ENCODE data around the gene RAD51B. TPM values are rescaled to one million over a fixed set of nuclear protein-coding genes. Genes with fewer than 3 reads are reported as not detected.
"Not testable (repeated sequence)": the region's sequence is repeated elsewhere in the genome, so short reads cannot be mapped to it uniquely, and the experiment has no call there.

Gene RAD51B
- total RNA-seq, 2 donors from 2014 or later = 31.1 to 67.3 TPM

DNA sequence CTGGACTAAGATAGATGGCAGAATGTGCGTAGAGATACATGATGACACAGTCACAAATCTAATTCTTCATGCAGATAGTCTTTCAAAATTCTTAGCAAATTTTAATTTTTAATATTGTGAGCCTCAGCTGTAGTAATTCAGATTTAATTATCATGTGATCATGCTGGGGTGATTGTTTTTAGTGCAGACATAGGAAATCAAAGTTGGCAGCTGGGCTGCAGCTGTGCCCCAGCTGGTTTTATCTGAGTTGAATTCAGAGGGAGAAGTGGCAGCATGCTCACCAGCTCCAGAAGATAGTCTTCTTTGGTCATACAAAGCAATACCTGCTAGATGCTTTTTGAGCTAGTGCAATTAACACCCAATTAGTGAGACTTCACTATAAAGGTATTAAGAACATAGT is 292.9 kb downstream of the RAD51B start:
- no peak for ATAC-seq

GRCh38 chr14:68113343-68113930 is 293.9 kb downstream of the RAD51B start:
- Mint-ChIP-seq H3K4me1 (ENCODE audit: low read depth in 2 of 2) (peaks cover 25 to 35% of the 10 kb centered on the region in 2 donors), H3K9me3 (no peaks in the 10 kb centered on the region), H3K27ac (no peak overlapping the region), H3K4me3 (no peak overlapping the region), H3K36me3 (no peaks in the 10 kb centered on the region), H3K27me3 (no peaks in the 10 kb centered on the region)
- no peak for DNase-seq (ENCODE audit: low spot score)
- ATAC-seq = no peak

More for the DNA sequence above, 292.9 kb downstream of the RAD51B start:
- Mint-ChIP-seq H3K9me3 (no peaks in the 10 kb centered on the region), H3K27me3 (no peaks in the 10 kb centered on the region), H3K4me1 (ENCODE audit: low read depth in 2 of 2) (peaks cover 25 to 35% of the 10 kb centered on the region in 2 donors), H3K36me3 (no peaks in the 10 kb centered on the region), H3K4me3 (no peak overlapping the region), H3K27ac (peak overlapping the region in 1 of 2 donors; percentile 37)
- no peak for DNase-seq (ENCODE audit: low spot score)

- H3K4me1 Mint-ChIP-seq (ENCODE audit: low read depth in 2 of 2) = peaks cover 13 to 15% of the 10 kb centered on the region in 2 donors
- not testable (repeated sequence) for H3K36me3 Mint-ChIP-seq; H3K27ac Mint-ChIP-seq; DNase-seq (ENCODE audit: low spot score); H3K9me3 Mint-ChIP-seq; ATAC-seq; H3K4me3 Mint-ChIP-seq; H3K27me3 Mint-ChIP-seq
Measured at GRCh38 chr14:68115952-68116351, 296.4 kb downstream of the RAD51B start.

DNA sequence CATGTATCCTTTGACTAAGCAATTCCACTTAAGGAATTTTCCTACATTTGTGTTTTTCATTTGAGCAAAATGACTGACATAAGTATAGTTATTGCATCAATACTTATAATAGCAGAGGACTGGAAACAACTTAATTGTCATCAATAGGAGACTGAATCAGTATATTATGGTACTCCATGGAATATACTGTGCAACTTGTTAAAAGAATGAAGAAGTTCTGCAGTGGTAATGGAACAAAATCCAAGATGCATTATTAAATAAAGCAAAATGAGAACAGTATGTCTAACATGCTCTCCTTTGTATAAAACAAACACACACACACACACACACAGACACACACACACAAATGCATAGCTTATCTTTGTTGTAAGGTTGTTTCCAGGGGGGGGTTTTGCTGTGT is 303.1 kb downstream of the RAD51B start:
- Mint-ChIP-seq H3K27me3 (no peaks in the 10 kb centered on the region), H3K27ac (no peak overlapping the region), H3K36me3 (no peaks in the 10 kb centered on the region), H3K9me3 (no peaks in the 10 kb centered on the region), H3K4me1 (ENCODE audit: low read depth in 2 of 2) (peaks cover 0 to 2% of the 10 kb centered on the region in 2 donors), H3K4me3 (no peak overlapping the region)
- DNase-seq (ENCODE audit: low spot score) (no peak), ATAC-seq (no peak)

DNA sequence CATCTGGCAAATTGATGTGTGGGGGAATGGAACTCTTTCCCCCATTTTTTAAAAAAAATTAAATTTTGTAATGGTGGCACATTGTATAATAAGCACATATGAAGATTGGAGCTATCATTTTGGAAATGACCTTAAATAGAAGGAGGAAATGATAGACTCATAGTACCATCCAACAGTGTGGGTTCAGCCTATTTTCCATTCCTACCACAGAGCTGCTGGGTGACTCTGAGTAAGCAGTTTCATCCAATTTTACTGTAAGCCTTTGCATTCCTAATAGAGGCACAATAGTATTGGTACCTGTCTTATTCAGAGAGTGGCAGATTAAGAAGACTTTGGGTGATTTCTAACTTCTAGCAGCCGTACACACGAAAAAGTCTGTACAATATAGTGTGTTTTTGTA is 304.5 kb downstream of the RAD51B start:
- Mint-ChIP-seq H3K9me3 (no peaks in the 10 kb centered on the region), H3K4me1 (ENCODE audit: low read depth in 2 of 2) (peaks cover 0 to 2% of the 10 kb centered on the region in 2 donors)

GRCh38 chr14:68124979-68125731 is 305.6 kb downstream of the RAD51B start:
- H3K27ac Mint-ChIP-seq = no peak overlapping the region
- H3K36me3 Mint-ChIP-seq = no peaks in the 10 kb centered on the region
- H3K4me3 Mint-ChIP-seq = no peak overlapping the region
- no peaks in the 10 kb centered on the region for H3K27me3 Mint-ChIP-seq
- no peak for ATAC-seq
- no peaks in the 10 kb centered on the region for H3K9me3 Mint-ChIP-seq
- H3K4me1 Mint-ChIP-seq (ENCODE audit: low read depth in 2 of 2) = peaks cover 0 to 2% of the 10 kb centered on the region in 2 donors
- no peak for DNase-seq (ENCODE audit: low spot score)

More for the DNA sequence above, 304.5 kb downstream of the RAD51B start:
- Mint-ChIP-seq H3K36me3 (no peaks in the 10 kb centered on the region), H3K27me3 (no peaks in the 10 kb centered on the region), H3K27ac (no peak overlapping the region), H3K4me3 (no peak overlapping the region)
- ATAC-seq (no peak), DNase-seq (ENCODE audit: low spot score) (no peak)

DNA sequence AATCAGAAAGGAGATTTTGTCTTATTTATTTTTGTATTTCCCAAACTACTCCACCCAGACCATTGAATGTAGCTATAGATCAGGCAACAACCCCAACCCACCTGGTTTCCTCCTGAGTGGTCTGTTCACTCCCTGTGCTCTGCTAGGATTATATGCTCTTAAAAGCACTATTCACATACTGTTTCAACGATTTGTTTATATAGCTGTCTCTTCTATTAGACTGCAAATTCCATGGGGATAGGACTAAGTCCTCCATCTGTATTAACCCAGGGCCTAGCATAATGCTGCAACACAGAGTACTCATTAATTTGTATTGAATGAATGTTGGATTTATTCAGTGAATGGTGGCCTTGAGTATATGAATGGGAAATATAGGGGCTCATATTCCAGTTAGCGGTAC is 307.6 kb downstream of the RAD51B start:
- H3K27ac Mint-ChIP-seq = no peak overlapping the region
- H3K4me1 Mint-ChIP-seq (ENCODE audit: low read depth in 2 of 2) = peaks cover 0 to 2% of the 10 kb centered on the region in 2 donors
- ATAC-seq (no peak), DNase-seq (ENCODE audit: low spot score) (no peak)
- no peak overlapping the region for H3K4me3 Mint-ChIP-seq
- H3K27me3 Mint-ChIP-seq = no peaks in the 10 kb centered on the region
- H3K36me3 Mint-ChIP-seq = no peaks in the 10 kb centered on the region
- H3K9me3 Mint-ChIP-seq = no peaks in the 10 kb centered on the region

DNA sequence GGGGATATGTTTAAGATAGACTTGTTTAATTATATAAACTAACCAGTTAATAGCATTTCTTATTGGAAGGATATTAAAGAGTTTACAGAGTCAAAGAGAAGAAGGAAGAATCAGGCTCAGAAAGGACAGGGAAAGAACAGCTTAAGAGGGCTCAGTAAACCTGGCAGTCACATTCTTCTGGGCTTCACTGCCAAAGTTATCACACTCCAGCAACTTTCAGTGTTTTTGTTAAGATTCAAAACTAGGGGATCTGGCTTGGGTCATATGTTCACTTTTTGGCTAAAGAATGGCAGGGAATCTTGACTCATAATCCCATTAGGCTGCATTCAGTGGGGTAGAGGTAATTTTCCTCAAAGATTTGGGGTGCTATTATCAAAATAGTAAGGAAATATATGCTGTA is 312.3 kb downstream of the RAD51B start:
- Mint-ChIP-seq H3K27me3 (no peaks in the 10 kb centered on the region), H3K4me1 (ENCODE audit: low read depth in 2 of 2) (peaks cover 0 to 2% of the 10 kb centered on the region in 2 donors), H3K4me3 (no peak overlapping the region), H3K36me3 (no peaks in the 10 kb centered on the region), H3K27ac (no peak overlapping the region), H3K9me3 (no peaks in the 10 kb centered on the region)
- no peak for ATAC-seq
- no peak for DNase-seq (ENCODE audit: low spot score)

GRCh38 chr14:68132563-68133121 is 313.1 kb downstream of the RAD51B start:
- DNase-seq (ENCODE audit: low spot score) (no peak), ATAC-seq (no peak)
- Mint-ChIP-seq H3K4me3 (no peak overlapping the region), H3K36me3 (no peaks in the 10 kb centered on the region), H3K27ac (no peak overlapping the region), H3K4me1 (ENCODE audit: low read depth in 2 of 2) (peaks cover 0 to 4% of the 10 kb centered on the region in 2 donors), H3K9me3 (no peaks in the 10 kb centered on the region), H3K27me3 (no peaks in the 10 kb centered on the region)

GRCh38 chr14:68133856-68134255 is 314.3 kb downstream of the RAD51B start:
- DNase-seq (ENCODE audit: low spot score) = no peak
- ATAC-seq = no peak
- no peak overlapping the region for H3K4me3 Mint-ChIP-seq
- H3K4me1 Mint-ChIP-seq (ENCODE audit: low read depth in 2 of 2) = peaks cover 0 to 7% of the 10 kb centered on the region in 2 donors
- no peaks in the 10 kb centered on the region for H3K36me3 Mint-ChIP-seq
- no peaks in the 10 kb centered on the region for H3K27me3 Mint-ChIP-seq
- no peaks in the 10 kb centered on the region for H3K9me3 Mint-ChIP-seq
- H3K27ac Mint-ChIP-seq = no peak overlapping the region

DNA sequence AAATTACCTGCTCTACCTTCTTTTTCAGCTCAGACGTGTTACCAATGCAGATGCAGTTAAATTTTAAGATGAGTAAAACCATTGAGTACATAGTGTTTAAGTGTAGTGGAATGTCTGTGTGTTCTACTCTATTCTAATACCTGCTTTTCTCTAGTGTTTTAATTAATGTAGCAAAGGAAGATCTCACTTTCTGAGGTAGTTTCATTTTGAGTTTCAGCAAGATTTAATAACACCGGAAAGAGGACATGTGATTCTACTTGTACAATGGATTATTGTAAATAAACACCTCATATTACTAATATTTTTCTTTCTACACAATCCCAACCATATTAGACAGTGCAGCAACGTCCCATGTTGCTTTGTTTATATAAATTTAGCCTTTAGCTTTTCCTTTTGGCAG is 315.4 kb downstream of the RAD51B start:
- DNase-seq (ENCODE audit: low spot score) (no peak), ATAC-seq (no peak)
- no peaks in the 10 kb centered on the region for H3K9me3 Mint-ChIP-seq
- H3K4me3 Mint-ChIP-seq = no peak overlapping the region
- no peaks in the 10 kb centered on the region for H3K36me3 Mint-ChIP-seq
- H3K4me1 Mint-ChIP-seq (ENCODE audit: low read depth in 2 of 2) = peaks cover 0 to 7% of the 10 kb centered on the region in 2 donors
- no peaks in the 10 kb centered on the region for H3K27me3 Mint-ChIP-seq
- H3K27ac Mint-ChIP-seq = no peak overlapping the region

DNA sequence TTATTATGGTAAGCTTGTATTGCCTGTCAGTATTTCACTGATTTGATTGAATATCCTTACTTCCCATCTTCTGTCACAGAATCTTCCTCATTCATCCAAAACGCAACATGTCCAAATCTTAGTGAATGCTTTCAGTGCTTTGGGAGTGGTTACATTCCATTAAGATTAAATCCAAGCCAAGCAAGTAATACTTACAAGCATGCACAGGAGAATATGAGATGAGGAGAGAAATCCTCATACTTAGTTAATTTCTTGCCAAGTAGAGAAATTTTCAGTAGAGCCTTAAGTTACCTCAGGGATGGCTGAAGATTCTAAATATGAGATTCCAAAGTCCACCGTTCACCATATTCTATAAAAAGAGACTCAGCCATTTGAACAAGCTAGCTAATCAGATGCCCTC is 316.0 kb downstream of the RAD51B start:
- Mint-ChIP-seq H3K36me3 (no peaks in the 10 kb centered on the region), H3K9me3 (no peaks in the 10 kb centered on the region), H3K27ac (no peak overlapping the region), H3K27me3 (no peaks in the 10 kb centered on the region), H3K4me1 (ENCODE audit: low read depth in 2 of 2) (peaks cover 0 to 7% of the 10 kb centered on the region in 2 donors), H3K4me3 (no peak overlapping the region)
- ATAC-seq (no peak), DNase-seq (ENCODE audit: low spot score) (no peak)

GRCh38 chr14:68137704-68138619 is 318.4 kb downstream of the RAD51B start:
- Mint-ChIP-seq H3K9me3 (no peaks in the 10 kb centered on the region), H3K4me3 (no peak overlapping the region), H3K27me3 (no peaks in the 10 kb centered on the region), H3K36me3 (no peaks in the 10 kb centered on the region), H3K4me1 (ENCODE audit: low read depth in 2 of 2) (peaks cover 0 to 7% of the 10 kb centered on the region in 2 donors), H3K27ac (peak overlapping the region in 1 of 2 donors; percentile 48)
- DNase-seq (ENCODE audit: low spot score) (no peak), ATAC-seq (peak in 1 of 2 donors; percentile 56)
